ENCODE data around the gene UBP1.
A peak's percentile ranks its signal among the peaks of the same experiment; 100 is the strongest.
"Not testable (repeated sequence)": the region's sequence is repeated elsewhere in the genome, so short reads cannot be mapped to it uniquely, and the experiment has no call there.

The UBP1 gene

GRCh38 chr3:33440328-33441224 is at the start of gene UBP1:
Gene UBP1, minus strand, starts transcription at chr3:33440405. Its CDS starts 557 bp downstream, at chr3:33439848.
- H3K36me3 ChIP-seq (ENCODE audit: insufficient read depth, low read length) = no peaks in the 10 kb centered on the region
- peak; percentile 96 for DNase-seq (ENCODE audit: low read depth, low spot score)
- peak within 1 kb of the TSS; percentile 97 for H3K27ac ChIP-seq
- no peaks in the 10 kb centered on the region for H3K9me3 ChIP-seq (ENCODE audit: low read depth, low read length)
- TF ChIP-seq POLR2AphosphoS5 (IDR thresholded peaks at IDR 0.05; ENCODE audit: borderline replicate concordance, low read depth, low read length) (peak; percentile 86), FOXP2 (optimal IDR thresholded peaks at IDR 0.05; ENCODE audit: control extremely low read depth, extremely low read length, insufficient read depth) (no peak)
- peak within 1 kb of the TSS; percentile 94 for H3K4me3 ChIP-seq
- H3K9ac ChIP-seq (ENCODE audit: insufficient read length) = peak within 1 kb of the TSS; percentile 91

GRCh38 chr3:33488683-33489082 is 48.5 kb upstream of the UBP1 start:
- Histone ChIP-seq H3K4me3 (no peak overlapping the region), H3K36me3 (ENCODE audit: insufficient read depth, low read length) (no peaks in the 10 kb centered on the region), H3K9me3 (ENCODE audit: low read depth, low read length) (no peaks in the 10 kb centered on the region), H3K9ac (ENCODE audit: insufficient read length) (no peak overlapping the region), H3K27ac (no peak overlapping the region)
- no peak for DNase-seq (ENCODE audit: low read depth, low spot score)
- TF ChIP-seq EZH2 (IDR thresholded peaks at IDR 0.05) (no peak), POLR2AphosphoS5 (IDR thresholded peaks at IDR 0.05; ENCODE audit: borderline replicate concordance, low read depth, low read length) (no peak), FOXP2 (optimal IDR thresholded peaks at IDR 0.05; ENCODE audit: control extremely low read depth, extremely low read length, insufficient read depth) (no peak)

GRCh38 chr3:33488246-33488645 is 48.0 kb upstream of the UBP1 start:
- no peak overlapping the region for H3K9ac ChIP-seq (ENCODE audit: insufficient read length)
- DNase-seq (ENCODE audit: low read depth, low spot score) = no peak
- H3K9me3 ChIP-seq (ENCODE audit: low read depth, low read length) = no peaks in the 10 kb centered on the region
- H3K4me3 ChIP-seq = no peak overlapping the region
- H3K36me3 ChIP-seq (ENCODE audit: insufficient read depth, low read length) = no peaks in the 10 kb centered on the region
- no peak for TF ChIP-seq POLR2AphosphoS5 (IDR thresholded peaks at IDR 0.05; ENCODE audit: borderline replicate concordance, low read depth, low read length)
- no peak for TF ChIP-seq EZH2 (IDR thresholded peaks at IDR 0.05)
- no peak for TF ChIP-seq FOXP2 (optimal IDR thresholded peaks at IDR 0.05; ENCODE audit: control extremely low read depth, extremely low read length, insufficient read depth)
- H3K27ac ChIP-seq = no peak overlapping the region

- TF ChIP-seq FOXP2 (optimal IDR thresholded peaks at IDR 0.05; ENCODE audit: control extremely low read depth, extremely low read length, insufficient read depth) (no peak), POLR2AphosphoS5 (IDR thresholded peaks at IDR 0.05; ENCODE audit: borderline replicate concordance, low read depth, low read length) (no peak), EZH2 (IDR thresholded peaks at IDR 0.05) (no peak)
- Histone ChIP-seq H3K4me3 (peak overlapping the region; percentile 43; the same call in 1 of the 2 replicates), H3K9me3 (ENCODE audit: low read depth, low read length) (no peaks in the 10 kb centered on the region), H3K9ac (ENCODE audit: insufficient read length) (no peak overlapping the region), H3K27ac (peak overlapping the region; percentile 73), H3K36me3 (ENCODE audit: insufficient read depth, low read length) (no peaks in the 10 kb centered on the region)
- DNase-seq (ENCODE audit: low read depth, low spot score) = peak; percentile 75
These were observed 41.9 kb upstream of the UBP1 start for GRCh38 chr3:33482111-33482521.

GRCh38 chr3:33474896-33475295 is 34.7 kb upstream of the UBP1 start:
- no peaks in the 10 kb centered on the region for H3K36me3 ChIP-seq (ENCODE audit: insufficient read depth, low read length)
- H3K4me3 ChIP-seq = no peak overlapping the region
- TF ChIP-seq FOXP2 (optimal IDR thresholded peaks at IDR 0.05; ENCODE audit: control extremely low read depth, extremely low read length, insufficient read depth) = no peak
- TF ChIP-seq POLR2AphosphoS5 (IDR thresholded peaks at IDR 0.05; ENCODE audit: borderline replicate concordance, low read depth, low read length) = no peak
- TF ChIP-seq EZH2 (IDR thresholded peaks at IDR 0.05) = no peak
- no peaks in the 10 kb centered on the region for H3K9me3 ChIP-seq (ENCODE audit: low read depth, low read length)
- no peak overlapping the region for H3K27ac ChIP-seq
- no peak for DNase-seq (ENCODE audit: low read depth, low spot score)
- no peak overlapping the region for H3K9ac ChIP-seq (ENCODE audit: insufficient read length)

- no peak overlapping the region for H3K4me3 ChIP-seq
These were observed 33.6 kb upstream of the UBP1 start for GRCh38 chr3:33473813-33474212.

GRCh38 chr3:33467786-33468185 is 27.6 kb upstream of the UBP1 start:
- DNase-seq (ENCODE audit: low read depth, low spot score) = no peak
- H3K36me3 ChIP-seq (ENCODE audit: insufficient read depth, low read length) = no peaks in the 10 kb centered on the region
- no peak overlapping the region for H3K4me3 ChIP-seq
- no peak overlapping the region for H3K9ac ChIP-seq (ENCODE audit: insufficient read length)
- H3K9me3 ChIP-seq (ENCODE audit: low read depth, low read length) = no peaks in the 10 kb centered on the region
- no peak for TF ChIP-seq FOXP2 (optimal IDR thresholded peaks at IDR 0.05; ENCODE audit: control extremely low read depth, extremely low read length, insufficient read depth)
- TF ChIP-seq POLR2AphosphoS5 (IDR thresholded peaks at IDR 0.05; ENCODE audit: borderline replicate concordance, low read depth, low read length) = no peak
- TF ChIP-seq EZH2 (IDR thresholded peaks at IDR 0.05) = no peak
- no peak overlapping the region for H3K27ac ChIP-seq

More at GRCh38 chr3:33473813-33474212, 33.6 kb upstream of the UBP1 start:
- TF ChIP-seq FOXP2 (optimal IDR thresholded peaks at IDR 0.05; ENCODE audit: control extremely low read depth, extremely low read length, insufficient read depth) = no peak
- no peak for TF ChIP-seq EZH2 (IDR thresholded peaks at IDR 0.05)
- DNase-seq (ENCODE audit: low read depth, low spot score) = no peak
- Histone ChIP-seq H3K9me3 (ENCODE audit: low read depth, low read length) (no peaks in the 10 kb centered on the region), H3K27ac (no peak overlapping the region), H3K36me3 (ENCODE audit: insufficient read depth, low read length) (no peaks in the 10 kb centered on the region), H3K9ac (ENCODE audit: insufficient read length) (no peak overlapping the region)

- Histone ChIP-seq H3K27ac (no peak overlapping the region), H3K9ac (ENCODE audit: insufficient read length) (no peak overlapping the region), H3K9me3 (ENCODE audit: low read depth, low read length) (no peaks in the 10 kb centered on the region), H3K4me3 (no peak overlapping the region), H3K36me3 (ENCODE audit: insufficient read depth, low read length) (no peaks in the 10 kb centered on the region)
- TF ChIP-seq FOXP2 (optimal IDR thresholded peaks at IDR 0.05; ENCODE audit: control extremely low read depth, extremely low read length, insufficient read depth) (no peak), EZH2 (IDR thresholded peaks at IDR 0.05) (no peak), POLR2AphosphoS5 (IDR thresholded peaks at IDR 0.05; ENCODE audit: borderline replicate concordance, low read depth, low read length) (no peak)
- no peak for DNase-seq (ENCODE audit: low read depth, low spot score)
These were observed 20.9 kb upstream of the UBP1 start for GRCh38 chr3:33461097-33461496.

GRCh38 chr3:33459577-33459976 is 19.4 kb upstream of the UBP1 start:
- H3K4me3 ChIP-seq; DNase-seq (ENCODE audit: low read depth, low spot score); H3K9ac ChIP-seq (ENCODE audit: insufficient read length); H3K36me3 ChIP-seq (ENCODE audit: insufficient read depth, low read length); H3K9me3 ChIP-seq (ENCODE audit: low read depth, low read length); H3K27ac ChIP-seq: not testable (repeated sequence)

Measured in SK-N-MC (cell line).